Measurements from ENCODE around the gene ATG7.

Gene ATG7

GRCh38 chr3:11606865-11607440, 334.8 kb downstream of the ATG7 start:
- ATAC-seq (ENCODE audit: insufficient read depth, low read depth) (no peak), DNase-seq (no peak)
- no peaks in the 10 kb centered on the region for H3K27me3 ChIP-seq (ENCODE audit: insufficient read depth, low read length, poor library complexity)
- H3K9me3 ChIP-seq (ENCODE audit: insufficient read depth, low read length, severe bottlenecking), result no peaks in the 10 kb centered on the region
- peaks cover 97% of the 10 kb centered on the region for H3K79me2 ChIP-seq (ENCODE audit: insufficient read depth, low read length)
- no peaks in the 10 kb centered on the region for H3K4me1 ChIP-seq (ENCODE audit: insufficient read depth, low read length)
- H3K27ac ChIP-seq (ENCODE audit: low read length), result no peak overlapping the region
- H3K4me2 ChIP-seq (ENCODE audit: insufficient read depth, low read length), result no peak overlapping the region
- no peak overlapping the region for H3K4me3 ChIP-seq (ENCODE audit: low read depth in 1 of 2, low read length in 2 of 2)
- no peak overlapping the region for H3K9ac ChIP-seq (ENCODE audit: low read depth, low read length)
- peaks cover 53% of the 10 kb centered on the region for H3K36me3 ChIP-seq (ENCODE audit: insufficient read depth, low read length)
- H2AFZ ChIP-seq (ENCODE audit: low read depth, low read length), result no peak overlapping the region
- TF ChIP-seq, protein P1, sequence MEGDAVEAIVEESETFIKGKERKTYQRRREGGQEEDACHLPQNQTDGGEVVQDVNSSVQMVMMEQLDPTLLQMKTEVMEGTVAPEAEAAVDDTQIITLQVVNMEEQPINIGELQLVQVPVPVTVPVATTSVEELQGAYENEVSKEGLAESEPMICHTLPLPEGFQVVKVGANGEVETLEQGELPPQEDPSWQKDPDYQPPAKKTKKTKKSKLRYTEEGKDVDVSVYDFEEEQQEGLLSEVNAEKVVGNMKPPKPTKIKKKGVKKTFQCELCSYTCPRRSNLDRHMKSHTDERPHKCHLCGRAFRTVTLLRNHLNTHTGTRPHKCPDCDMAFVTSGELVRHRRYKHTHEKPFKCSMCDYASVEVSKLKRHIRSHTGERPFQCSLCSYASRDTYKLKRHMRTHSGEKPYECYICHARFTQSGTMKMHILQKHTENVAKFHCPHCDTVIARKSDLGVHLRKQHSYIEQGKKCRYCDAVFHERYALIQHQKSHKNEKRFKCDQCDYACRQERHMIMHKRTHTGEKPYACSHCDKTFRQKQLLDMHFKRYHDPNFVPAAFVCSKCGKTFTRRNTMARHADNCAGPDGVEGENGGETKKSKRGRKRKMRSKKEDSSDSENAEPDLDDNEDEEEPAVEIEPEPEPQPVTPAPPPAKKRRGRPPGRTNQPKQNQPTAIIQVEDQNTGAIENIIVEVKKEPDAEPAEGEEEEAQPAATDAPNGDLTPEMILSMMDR (IDR thresholded peaks at IDR 0.05; ENCODE audit: borderline replicate concordance, extremely low read depth, low read length, poor library complexity, severe bottlenecking), result no peak
- no peak for TF ChIP-seq EZH2 (IDR thresholded peaks at IDR 0.05; ENCODE audit: borderline replicate concordance, low read depth, low read length, severe bottlenecking)
- peaks cover 88% of the 10 kb centered on the region for H4K20me1 ChIP-seq (ENCODE audit: insufficient read depth, low read length)
